ENCODE data around the gene EXOG.

The EXOG gene

DNA sequence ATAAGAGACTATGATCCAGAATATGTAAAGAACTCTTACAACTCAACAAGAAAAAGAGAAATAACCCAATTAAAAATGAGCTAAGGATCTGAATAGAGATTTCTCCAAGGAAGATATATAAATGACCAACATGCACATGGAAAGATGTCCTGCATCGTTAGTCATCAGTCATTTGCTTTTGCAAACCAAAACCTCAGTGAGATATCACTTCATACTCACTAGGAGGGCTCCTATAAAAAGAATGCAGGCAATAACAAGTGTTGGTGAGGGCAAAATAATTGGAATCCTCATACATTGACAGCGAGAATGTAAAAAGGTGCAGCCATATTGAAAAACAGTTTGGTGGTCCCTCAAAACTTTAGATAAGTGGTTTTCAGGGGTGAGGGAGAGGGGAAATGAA is 56.9 kb downstream of the EXOG start:
- TF ChIP-seq ZNF274 (IDR thresholded peaks at IDR 0.05; ENCODE audit: low read depth, low read length) = no peak
- H3K4me3 ChIP-seq (ENCODE audit: low read length) = no peak overlapping the region

DNA sequence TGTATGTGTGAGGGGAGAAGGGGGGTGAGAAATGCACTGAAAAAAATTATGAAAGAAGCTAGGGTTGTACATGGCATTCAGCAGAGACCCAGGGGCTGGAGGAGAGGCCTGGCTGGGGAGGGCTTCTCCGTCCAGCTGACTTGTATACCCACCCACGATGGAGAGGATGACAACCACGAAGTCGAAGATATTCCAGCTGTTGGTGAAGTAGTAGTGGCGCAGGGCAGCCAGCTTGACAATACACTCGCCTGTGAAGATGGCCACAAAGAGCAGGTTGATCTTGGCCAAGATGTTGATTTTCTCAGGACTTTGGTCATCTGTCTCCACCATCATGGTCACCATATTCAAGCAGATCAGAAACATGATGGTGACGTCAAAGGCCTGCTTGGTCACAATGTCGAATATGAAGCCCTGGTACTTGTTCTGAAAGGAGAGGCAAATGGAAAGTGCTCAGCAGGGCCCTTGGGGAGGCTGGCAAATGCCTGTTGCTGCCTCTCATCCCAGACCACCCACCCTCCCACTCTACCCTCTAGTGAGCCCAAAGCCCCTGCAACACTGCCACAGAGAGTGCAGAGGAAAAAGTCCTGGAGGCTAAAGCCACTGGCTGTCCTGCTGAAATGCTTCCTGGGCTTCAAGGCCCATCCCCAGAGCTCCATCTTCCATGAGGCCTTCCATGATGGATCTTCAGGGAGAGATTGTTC is 58.1 kb downstream of the EXOG start:
- no peak for TF ChIP-seq ZNF274 (IDR thresholded peaks at IDR 0.05; ENCODE audit: low read depth, low read length)
- H3K4me3 ChIP-seq (ENCODE audit: low read length) = no peak overlapping the region

DNA sequence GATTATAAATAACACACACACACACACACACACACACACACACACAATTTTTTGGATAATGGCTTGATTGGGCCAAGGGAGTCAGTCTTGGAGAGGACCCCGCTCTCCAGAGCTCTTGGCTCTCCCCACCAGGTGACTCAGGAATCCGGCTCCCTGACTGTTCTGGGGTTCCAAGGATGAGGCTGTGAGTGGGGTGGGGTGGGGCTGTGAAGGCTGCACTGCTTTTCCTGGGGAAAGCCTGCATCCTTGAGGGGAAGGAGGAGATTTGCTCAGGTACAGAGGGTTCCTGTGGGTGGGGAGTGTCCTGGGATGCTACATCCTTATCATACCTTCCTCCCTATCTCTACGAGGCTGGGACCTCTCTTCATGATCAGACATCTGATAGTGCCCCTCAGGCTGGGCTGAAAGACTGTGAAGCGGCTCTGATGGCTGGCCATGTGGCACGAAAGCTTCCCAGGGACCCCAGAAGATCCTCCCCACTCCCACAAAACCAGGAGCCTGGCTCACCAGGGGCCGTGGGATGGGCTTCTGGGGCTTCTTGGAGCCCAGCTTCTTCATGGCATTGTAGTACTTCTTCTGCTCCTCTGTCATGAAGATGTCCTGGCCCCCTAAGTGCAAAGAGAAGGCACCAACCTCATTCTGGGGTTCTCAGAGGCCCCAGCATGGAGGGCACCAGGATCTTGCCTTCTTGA is 59.2 kb downstream of the EXOG start:
- no peak overlapping the region for H3K4me3 ChIP-seq (ENCODE audit: low read length)
- no peak for TF ChIP-seq ZNF274 (IDR thresholded peaks at IDR 0.05; ENCODE audit: low read depth, low read length)

DNA sequence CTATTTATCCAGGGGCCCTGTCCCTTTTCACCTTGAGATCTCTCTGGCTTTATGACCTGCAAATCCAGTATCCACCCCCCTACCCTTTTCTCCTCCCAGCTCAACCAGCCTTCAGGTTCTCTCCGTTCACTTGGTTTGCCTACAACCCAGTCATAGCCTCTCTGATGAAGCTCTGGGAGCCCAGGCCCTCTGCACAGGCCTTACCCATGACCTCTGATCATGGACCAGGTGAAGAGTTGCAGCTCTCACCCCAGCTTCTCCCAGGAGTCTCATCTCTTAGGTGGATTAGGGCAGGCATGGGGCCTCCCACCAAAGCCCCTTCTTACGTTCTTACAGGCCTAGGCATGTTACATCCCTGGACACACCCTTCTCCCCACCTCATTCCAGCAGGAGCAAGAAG is 59.8 kb downstream of the EXOG start:
- no peak overlapping the region for H3K4me3 ChIP-seq (ENCODE audit: low read length)
- TF ChIP-seq ZNF274 (IDR thresholded peaks at IDR 0.05; ENCODE audit: low read depth, low read length) = no peak

DNA sequence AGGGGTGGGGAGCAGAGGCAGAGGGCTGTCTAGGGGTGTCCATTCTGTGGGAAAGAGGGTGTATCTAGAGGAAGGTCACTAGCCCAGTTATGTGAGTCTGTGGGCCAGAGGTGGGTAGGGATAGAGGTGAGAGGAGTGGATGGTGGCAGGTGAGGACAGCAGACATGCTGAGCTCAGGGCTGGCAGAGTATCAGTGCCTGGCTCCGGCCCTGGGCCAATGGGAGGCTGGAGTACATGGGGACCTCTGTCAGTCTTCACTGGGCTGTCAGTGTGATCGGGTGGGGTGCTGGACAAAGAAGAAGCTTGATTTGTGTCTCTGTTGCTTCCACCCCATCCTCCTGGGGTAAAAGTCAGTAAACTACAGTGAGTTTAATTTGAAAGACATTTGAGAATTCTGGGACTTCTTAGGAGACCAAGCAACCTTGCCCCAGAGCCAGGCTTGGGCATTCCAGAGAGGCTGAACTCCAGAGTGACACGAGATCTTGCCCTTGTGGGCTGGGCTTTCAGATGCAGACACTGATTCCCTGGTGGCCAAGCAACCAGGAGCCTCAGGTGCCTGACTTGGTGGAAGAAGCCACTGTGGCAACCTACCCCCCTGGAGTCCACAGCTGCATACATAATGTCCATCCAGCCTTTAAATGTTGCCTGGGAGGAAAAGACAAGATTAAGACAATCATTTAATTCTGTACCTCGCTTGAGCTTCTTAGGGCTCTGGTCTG is 60.7 kb downstream of the EXOG start:
- H3K4me3 ChIP-seq (ENCODE audit: low read length) = no peak overlapping the region
- no peak for TF ChIP-seq ZNF274 (IDR thresholded peaks at IDR 0.05; ENCODE audit: low read depth, low read length)

DNA sequence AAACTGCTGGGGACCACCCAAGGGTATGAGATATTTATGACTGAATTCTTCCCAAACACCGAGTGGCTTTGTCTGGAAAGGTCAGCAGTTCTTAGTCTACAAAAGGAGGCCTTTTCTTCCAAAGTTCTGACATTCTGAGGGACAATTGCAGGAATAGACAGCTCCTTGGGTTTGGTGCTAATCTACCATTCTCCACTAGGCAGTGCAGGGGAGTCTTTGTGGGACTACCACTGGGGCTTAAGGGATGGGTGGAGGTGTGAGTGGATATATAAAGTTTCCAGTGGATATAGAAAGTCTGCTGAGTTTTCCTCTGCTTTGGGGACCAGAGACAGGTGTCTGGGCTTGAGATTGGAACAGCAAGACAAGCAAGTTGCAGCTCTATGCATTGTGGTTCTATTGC is 62.7 kb downstream of the EXOG start:
- no peak for TF ChIP-seq ZNF274 (IDR thresholded peaks at IDR 0.05; ENCODE audit: low read depth, low read length)
- H3K4me3 ChIP-seq (ENCODE audit: low read length) = no peak overlapping the region

DNA sequence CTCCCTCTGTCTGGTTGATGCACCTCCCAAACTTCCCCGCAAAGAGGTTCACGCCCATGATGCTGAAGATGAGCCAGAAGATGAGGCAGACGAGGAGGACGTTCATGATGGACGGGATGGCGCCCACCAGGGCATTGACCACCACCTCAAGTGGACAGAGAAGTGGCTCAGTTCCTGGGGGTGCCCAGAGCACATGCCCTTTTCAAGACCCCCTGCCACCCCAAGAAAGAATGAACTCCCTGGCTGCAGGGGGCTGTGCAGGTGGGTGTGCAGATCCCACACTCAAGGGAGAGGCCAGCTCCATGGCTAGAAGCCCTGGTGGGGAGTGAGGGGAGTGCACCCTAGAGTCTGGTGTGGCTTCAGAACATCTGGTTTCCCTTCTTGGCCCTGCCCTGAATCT is 64.1 kb downstream of the EXOG start:
- no peak overlapping the region for H3K4me3 ChIP-seq (ENCODE audit: low read length)
- TF ChIP-seq ZNF274 (IDR thresholded peaks at IDR 0.05; ENCODE audit: low read depth, low read length) = no peak

DNA sequence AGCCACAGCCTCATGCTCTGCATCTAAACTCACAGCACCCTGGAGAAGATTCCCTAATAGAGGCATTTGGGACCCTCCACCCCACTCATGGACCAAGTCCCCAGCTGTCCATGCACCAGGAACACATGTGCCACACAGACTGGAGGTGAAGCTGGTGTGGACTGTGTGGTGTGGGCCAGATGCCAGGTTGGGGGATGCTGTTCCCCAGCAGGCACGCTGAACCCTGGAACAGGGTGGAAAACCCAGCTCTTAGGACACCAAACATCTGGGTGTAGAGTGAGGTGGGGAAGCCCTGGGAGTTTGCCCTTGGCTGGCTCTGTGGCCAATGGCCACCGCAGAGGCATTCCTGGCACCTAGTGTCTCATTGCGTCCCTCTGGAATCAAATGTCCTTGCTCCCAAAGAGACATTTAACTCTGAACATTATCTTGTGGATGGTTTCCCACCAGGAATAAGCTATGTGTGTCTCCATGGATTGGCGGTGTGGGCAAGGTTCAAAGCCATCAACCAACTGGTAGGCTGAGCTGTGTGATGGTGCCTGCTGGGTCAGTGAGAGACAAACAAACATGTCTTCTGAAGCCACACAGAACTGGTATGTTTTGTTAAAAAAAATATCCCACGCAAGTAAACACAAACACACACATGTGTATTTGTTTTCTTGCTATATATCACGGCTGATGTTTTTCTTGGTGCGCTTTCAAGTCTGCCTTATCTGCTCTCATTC is 65.0 kb downstream of the EXOG start:
- no peak for TF ChIP-seq ZNF274 (IDR thresholded peaks at IDR 0.05; ENCODE audit: low read depth, low read length)
- no peak overlapping the region for H3K4me3 ChIP-seq (ENCODE audit: low read length)

DNA sequence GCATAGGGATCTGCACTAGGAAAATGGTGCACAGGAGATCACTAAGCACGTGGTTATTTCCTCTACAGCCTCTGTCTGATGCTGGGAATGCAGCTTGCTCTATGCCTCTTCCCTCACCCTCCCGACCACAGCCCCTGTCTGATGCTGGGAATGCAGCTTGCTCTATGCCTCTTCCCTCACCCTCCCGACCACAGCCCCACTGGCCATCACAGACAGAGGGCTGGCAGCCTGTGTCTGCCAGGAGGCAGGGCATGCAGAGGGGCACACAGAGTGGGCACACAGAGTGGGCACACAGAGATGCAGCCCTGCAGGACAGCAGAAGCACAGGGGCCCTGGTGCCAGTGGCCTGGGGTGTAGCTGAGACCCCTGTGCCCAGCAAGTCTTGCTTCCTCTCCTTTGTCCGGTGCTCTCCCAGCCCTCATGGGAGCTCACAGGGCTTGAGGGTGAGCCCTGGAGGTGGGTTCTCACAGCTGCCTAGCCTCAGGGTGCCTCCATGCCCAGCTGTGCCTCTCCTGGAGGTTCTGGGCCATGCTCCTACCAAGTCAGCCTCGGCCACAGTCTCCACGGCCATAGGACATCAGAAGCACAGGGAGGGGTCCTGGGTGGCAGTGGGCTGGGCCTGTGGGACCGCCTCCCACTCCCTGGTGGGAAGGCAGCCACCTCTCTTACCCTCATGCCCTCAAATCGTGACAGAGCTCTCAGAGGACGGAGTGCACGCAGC is 65.8 kb downstream of the EXOG start:
- H3K4me3 ChIP-seq (ENCODE audit: low read length) = no peak overlapping the region
- no peak for TF ChIP-seq ZNF274 (IDR thresholded peaks at IDR 0.05; ENCODE audit: low read depth, low read length)

DNA sequence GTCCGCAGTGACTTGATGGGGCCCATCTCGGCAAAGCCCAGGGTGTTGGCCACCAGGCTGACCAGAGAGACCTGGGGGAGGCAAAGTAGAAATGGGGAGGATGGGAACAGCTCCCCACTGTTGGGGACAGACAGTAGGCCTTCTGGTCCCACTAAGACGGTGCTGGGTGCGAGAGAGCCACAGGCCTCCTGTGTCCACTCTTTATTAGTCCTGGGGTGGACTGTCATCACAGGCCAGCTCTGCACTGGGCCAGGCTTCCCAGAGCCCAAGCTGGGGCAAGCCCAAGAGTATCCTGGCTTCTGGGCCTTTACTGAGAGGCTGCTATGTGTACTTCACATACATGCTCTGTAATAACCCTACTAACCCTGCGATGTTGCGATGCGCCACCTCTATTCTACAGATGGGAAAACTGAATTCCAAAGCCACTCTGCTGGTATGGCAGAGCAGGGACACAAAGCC is 66.4 kb downstream of the EXOG start:
- no peak overlapping the region for H3K4me3 ChIP-seq (ENCODE audit: low read length)
- TF ChIP-seq ZNF274 (IDR thresholded peaks at IDR 0.05; ENCODE audit: low read depth, low read length) = no peak

DNA sequence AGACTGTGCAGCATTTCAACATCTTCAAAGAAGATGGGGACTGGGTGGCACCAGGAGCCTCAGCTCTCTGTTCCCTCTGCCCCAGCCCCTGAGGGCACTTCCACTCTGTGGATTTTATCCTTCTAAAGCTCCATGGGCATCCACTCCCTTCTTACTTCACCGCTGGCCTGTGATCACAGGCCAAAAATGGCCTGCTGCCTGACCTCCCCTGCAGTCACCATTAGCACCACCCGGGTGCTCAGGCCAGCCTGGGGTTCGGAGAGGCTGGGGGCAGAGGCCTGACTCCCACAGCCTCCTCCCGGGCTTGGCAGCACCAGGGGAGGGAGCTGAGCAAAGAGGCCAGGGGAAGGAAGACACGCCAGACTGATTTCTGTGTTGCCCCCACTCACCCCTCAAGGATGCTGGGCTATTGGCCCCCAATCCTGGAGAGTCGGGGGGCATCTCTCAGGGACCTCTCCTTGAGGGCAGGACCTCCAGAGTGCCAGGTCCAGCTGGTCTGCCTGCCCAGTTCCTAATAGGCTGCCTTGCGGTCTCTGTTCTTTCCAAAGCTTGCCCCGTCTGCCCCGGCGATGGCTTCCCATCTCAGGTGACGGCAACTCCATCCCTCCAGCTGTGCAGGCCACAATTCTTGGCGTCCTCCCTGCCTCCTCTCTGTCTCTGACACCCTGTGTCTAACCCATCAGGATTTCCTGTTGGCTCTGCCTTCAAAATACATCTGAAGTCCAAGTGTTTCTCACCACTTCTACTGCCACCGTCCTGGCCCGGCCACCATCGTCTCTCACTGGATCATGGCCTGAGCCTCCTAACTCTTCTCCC is 67.1 kb downstream of the EXOG start:
- no peak for TF ChIP-seq ZNF274 (IDR thresholded peaks at IDR 0.05; ENCODE audit: low read depth, low read length)

DNA sequence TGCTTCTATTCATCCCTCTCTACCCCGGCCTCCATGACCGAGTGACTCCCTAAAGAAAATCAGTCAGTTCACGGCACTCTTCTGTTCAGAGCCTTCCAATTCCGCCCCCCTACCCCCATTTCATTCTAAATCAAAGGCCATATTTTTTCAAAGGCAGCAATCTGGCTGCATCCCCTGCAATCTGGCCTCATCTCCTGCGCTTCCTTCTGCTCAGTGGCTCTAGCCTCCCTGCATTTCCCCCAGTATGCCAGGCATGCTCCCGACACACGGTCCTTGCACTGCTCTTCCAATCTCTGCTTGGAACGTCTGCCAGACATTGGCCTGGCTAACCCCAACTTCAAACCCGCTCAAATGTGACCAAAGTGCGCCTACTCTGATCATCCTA is 67.7 kb downstream of the EXOG start:
- H3K4me3 ChIP-seq (ENCODE audit: low read length) = no peak overlapping the region
- TF ChIP-seq ZNF274 (IDR thresholded peaks at IDR 0.05; ENCODE audit: low read depth, low read length) = no peak

More for the DNA sequence above, 67.1 kb downstream of the EXOG start:
- H3K4me3 ChIP-seq (ENCODE audit: low read length) = no peak overlapping the region
